GM13976 (cell line): Measurements from ENCODE around the gene GOSR2.

Source experiments
- DNase-seq: peaks from one replicate; pipeline ENCODE4 v3.0.0; 2012; ENCODE audit warnings: low spot score
- CTCF ChIP-seq: IDR thresholded peaks from 2 replicates; pipeline ENCODE4 v1.5.1; 2012; ENCODE audit warnings: borderline replicate concordance, mild to moderate bottlenecking; ENCODE audit not compliant: insufficient read depth; ENCODE audit errors: extremely low read depth, missing control alignments, control extremely low read depth
- in situ Hi-C: fragments of 300-500 bp; cut with MboI; formaldehyde crosslinking; loops from one replicate; pipeline ENCODE4 v1.12.0; 2022; ENCODE audit warnings: low sequenced_read_pairs, mixed read lengths, inconsistent platforms; ENCODE audit not compliant: unreplicated experiment

The GOSR2 gene

GRCh38 chr17:46910179-46910927 is 12.6 kb upstream of the GOSR2 start:
- no peak for TF ChIP-seq CTCF
- in situ Hi-C loops, result no loop called here
- DNase-seq, result no peak

GRCh38 chr17:46911311-46911710 is 11.6 kb upstream of the GOSR2 start:
- no peak for TF ChIP-seq CTCF
- in situ Hi-C loops, result no loop called here
- DNase-seq, result no peak

- TF ChIP-seq CTCF, result no peak
- in situ Hi-C loops, result no loop called here
- no peak for DNase-seq
Observed at GRCh38 chr17:46915596-46915995, 7.4 kb upstream of the GOSR2 start.

- in situ Hi-C loops, result no loop called here
- no peak for DNase-seq
- TF ChIP-seq CTCF, result no peak
Observed at GRCh38 chr17:46916211-46916610, 6.7 kb upstream of the GOSR2 start.

GRCh38 chr17:46916623-46917022 is 6.3 kb upstream of the GOSR2 start:
- in situ Hi-C loops, result no loop called here
- no peak for TF ChIP-seq CTCF
- DNase-seq, result no peak

- no peak for TF ChIP-seq CTCF
- in situ Hi-C loops, result no loop called here
- no peak for DNase-seq
Observed at GRCh38 chr17:46917041-46917440, 5.9 kb upstream of the GOSR2 start.
